ENCODE results near the gene CTNNBIP1. TPM values are rescaled to one million over a fixed set of nuclear protein-coding genes. Genes with fewer than 3 reads are reported as not detected.
A peak's percentile ranks its signal among the peaks of the same experiment; 100 is the strongest.

The CTNNBIP1 gene
- total RNA-seq, 1 experiment from 2014 or later = 31.3 TPM

DNA sequence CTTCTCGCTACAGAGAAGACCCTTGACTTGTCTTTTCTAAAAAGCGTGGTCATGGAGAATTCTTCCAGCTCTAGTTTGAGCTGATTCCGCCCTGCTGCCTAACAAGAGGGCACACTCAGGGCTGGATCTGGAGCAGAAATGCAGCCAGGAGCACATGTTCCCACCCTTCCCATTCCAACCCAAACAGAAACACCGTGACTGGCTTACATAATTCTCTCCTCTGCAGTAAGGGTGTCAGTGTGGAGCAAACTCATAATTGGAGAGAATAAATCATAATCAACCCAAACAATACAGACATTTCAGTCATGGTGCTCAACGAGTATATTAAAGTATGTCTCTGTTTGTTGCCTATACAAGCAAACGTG lies 34.5 kb downstream of the CTNNBIP1 start (continued):
- TF ChIP-seq, protein P1, sequence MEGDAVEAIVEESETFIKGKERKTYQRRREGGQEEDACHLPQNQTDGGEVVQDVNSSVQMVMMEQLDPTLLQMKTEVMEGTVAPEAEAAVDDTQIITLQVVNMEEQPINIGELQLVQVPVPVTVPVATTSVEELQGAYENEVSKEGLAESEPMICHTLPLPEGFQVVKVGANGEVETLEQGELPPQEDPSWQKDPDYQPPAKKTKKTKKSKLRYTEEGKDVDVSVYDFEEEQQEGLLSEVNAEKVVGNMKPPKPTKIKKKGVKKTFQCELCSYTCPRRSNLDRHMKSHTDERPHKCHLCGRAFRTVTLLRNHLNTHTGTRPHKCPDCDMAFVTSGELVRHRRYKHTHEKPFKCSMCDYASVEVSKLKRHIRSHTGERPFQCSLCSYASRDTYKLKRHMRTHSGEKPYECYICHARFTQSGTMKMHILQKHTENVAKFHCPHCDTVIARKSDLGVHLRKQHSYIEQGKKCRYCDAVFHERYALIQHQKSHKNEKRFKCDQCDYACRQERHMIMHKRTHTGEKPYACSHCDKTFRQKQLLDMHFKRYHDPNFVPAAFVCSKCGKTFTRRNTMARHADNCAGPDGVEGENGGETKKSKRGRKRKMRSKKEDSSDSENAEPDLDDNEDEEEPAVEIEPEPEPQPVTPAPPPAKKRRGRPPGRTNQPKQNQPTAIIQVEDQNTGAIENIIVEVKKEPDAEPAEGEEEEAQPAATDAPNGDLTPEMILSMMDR (IDR thresholded peaks at IDR 0.05 in 2 of 3, conservative IDR thresholded peaks at IDR 0.05 in 1 of 3; ENCODE audit: borderline replicate concordance in 1 of 3, insufficient read depth in 1 of 3, low read depth in 2 of 3, low read length in 2 of 3) = no peak
- TF ChIP-seq POLR2A (IDR thresholded peaks at IDR 0.05; ENCODE audit: borderline replicate concordance, extremely low read depth, insufficient read depth, insufficient read length) = no peak

DNA sequence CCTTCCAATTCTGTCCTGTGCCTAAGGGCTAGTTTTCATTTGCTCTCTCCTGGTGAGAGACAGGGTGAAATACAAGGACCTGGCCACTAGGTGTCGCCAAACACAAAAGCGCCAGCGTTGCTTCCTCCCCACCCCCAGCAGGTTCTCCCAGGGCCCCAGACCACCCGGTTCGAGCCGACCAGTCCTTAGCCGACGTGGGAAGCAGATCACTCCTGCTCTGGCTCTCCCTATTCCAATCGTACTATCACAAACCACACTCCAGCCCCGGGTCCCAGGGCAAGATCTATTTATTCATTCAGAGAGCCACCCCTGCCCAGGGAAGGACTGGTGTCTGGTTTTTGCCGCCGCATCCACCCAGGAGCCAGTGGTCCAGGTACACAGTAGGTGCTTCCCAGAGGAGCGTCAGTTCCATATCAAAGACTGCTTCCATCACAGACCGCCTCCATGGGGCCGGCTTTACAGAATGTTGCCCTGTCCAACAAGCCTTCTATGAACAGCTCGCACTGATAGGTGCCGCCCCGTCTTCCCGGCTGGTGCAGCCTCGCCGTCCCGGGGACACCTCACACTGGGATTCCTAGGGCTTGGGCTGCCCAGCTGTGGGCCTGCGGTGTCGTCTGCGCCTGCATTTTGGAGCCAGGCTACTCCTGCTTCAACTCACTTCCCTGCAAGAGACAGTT lies 35.0 kb downstream of the CTNNBIP1 start:
- ChIA-PET RAD21 (ENCODE audit: low non-redundant PET in 1 of 2, low total read pairs in 2 of 2, uncharacterized antibody in 2 of 2, unreplicated experiment in 2 of 2) (interaction anchor here in 1 of 2 experiments (0.6 to 0.9 kb wide), 2 partner anchors 39 to 74 kb away, joined by 3 to 4 read pairs; no protein-coding TSS in a partner anchor), CTCF (interaction anchor here (1.7 to 2.9 kb wide), 2 partner anchors 35 to 40 kb away, joined by 5 to 19 read pairs; partner anchors contain the start of gene CTNNBIP1), POLR2A (interaction anchor here (0.6 kb wide), 1 partner anchor 39 kb away, joined by 3 read pairs; no protein-coding TSS in a partner anchor)
- no peak overlapping the region for H3K4me3 ChIP-seq (replicated peaks in 1 of 2; ENCODE audit: low read depth in 1 of 2, low read length in 2 of 2)
- no peaks in the 10 kb centered on the region for H3K36me3 ChIP-seq (ENCODE audit: control insufficient read depth in 1 of 2, insufficient read depth in 2 of 2, low read length in 2 of 2)
- H3K9ac ChIP-seq (ENCODE audit: low read length) = no peak overlapping the region
- peak; percentile 71 for ATAC-seq
- no peak for DNase-seq (ENCODE audit: low read depth, low spot score)
- no peak overlapping the region for H3K27ac ChIP-seq (ENCODE audit: low read depth, low read length)
- no peaks in the 10 kb centered on the region for H4K20me1 ChIP-seq (ENCODE audit: insufficient read depth)
- no peaks in the 10 kb centered on the region for H3K9me3 ChIP-seq (ENCODE audit: control insufficient read depth in 1 of 2, insufficient read depth in 1 of 2, low read depth in 1 of 2, low read length in 2 of 2)
- no peaks in the 10 kb centered on the region for H3K9me2 ChIP-seq (ENCODE audit: insufficient read depth)
- no peak for TF ChIP-seq SRF (IDR thresholded peaks at IDR 0.05; ENCODE audit: low read depth)
- TF ChIP-seq, protein P1 (IDR thresholded peaks at IDR 0.05 in 2 of 3, conservative IDR thresholded peaks at IDR 0.05 in 1 of 3; ENCODE audit: borderline replicate concordance in 1 of 3, insufficient read depth in 1 of 3, low read depth in 2 of 3, low read length in 2 of 3) = peak; percentile 92 to 96 (median 95)
- no peak for TF ChIP-seq ZFX (IDR thresholded peaks at IDR 0.05)
- TF ChIP-seq RAD21 (IDR thresholded peaks at IDR 0.05; ENCODE audit: low read depth) = peak; percentile 100
- intact Hi-C loops (cut with micrococcal nuclease) = loop anchor here (1.0 to 5.0 kb wide), 6 partner anchors 39 to 552 kb away; partner anchors contain the start of gene UBE4B
- H3K79me2 ChIP-seq (ENCODE audit: insufficient read depth, low read length) = no peaks in the 10 kb centered on the region
- no peaks in the 10 kb centered on the region for H3K27me3 ChIP-seq (ENCODE audit: insufficient read depth, low read length)
- no peak overlapping the region for H2AFZ ChIP-seq (ENCODE audit: low read depth, low read length, poor library complexity, severe bottlenecking)
- peaks cover 11 to 28% of the 10 kb centered on the region in 2 experiments for H3K4me1 ChIP-seq (ENCODE audit: control insufficient read depth in 1 of 2, insufficient read depth in 2 of 2, low read length in 2 of 2)
- peak overlapping the region; percentile 18; the same call in 1 of the 2 replicates for H3K4me2 ChIP-seq (ENCODE audit: low read length)
- no TSS peak for BruUV-seq (replicated peaks)

Measured in HCT116 (cell line).